MM.1S (cell line): ENCODE results near the gene CCNK.

Source experiments
- DNase-seq: peaks from one replicate; pipeline ENCODE4 v3.0.0-alpha.2; 2015
- H2AFZ ChIP-seq: fragments of 300-600 bp; sonication (generic); 2 replicates; pipeline ENCODE4 v1.6.0; 2016; ENCODE audit warnings: antibody characterized with exemption, low read length
- H3F3A ChIP-seq: fragments of 300-600 bp; sonication (generic); 2 replicates; pipeline ENCODE4 v1.6.1; 2016; ENCODE audit warnings: mild to moderate bottlenecking, antibody characterized with exemption, low read length, moderate library complexity, mixed read lengths; ENCODE audit not compliant: insufficient read depth
- H3K27ac ChIP-seq: fragments of 300-600 bp; sonication (generic); 2 replicates; pipeline ENCODE4 v1.5.1; 2016; ENCODE audit warnings: mild to moderate bottlenecking, low read length
- H3K27me3 ChIP-seq: fragments of 300-600 bp; sonication (generic); replicated peaks from 2 replicates; pipeline ENCODE4 v1.6.0; 2016; ENCODE audit warnings: low read length; ENCODE audit not compliant: insufficient read depth
- H3K36me3 ChIP-seq: fragments of 300-600 bp; sonication (generic); replicated peaks from 2 replicates; pipeline ENCODE4 v1.6.1; 2016; ENCODE audit warnings: mild to moderate bottlenecking, low read length, mixed read lengths; ENCODE audit not compliant: insufficient read depth
- H3K4me1 ChIP-seq: fragments of 300-600 bp; sonication (generic); 2 replicates; pipeline ENCODE4 v1.6.1; 2016; ENCODE audit warnings: low read length, mixed read lengths
- H3K4me2 ChIP-seq: fragments of 300-600 bp; sonication (generic); 2 replicates; pipeline ENCODE4 v1.6.0; 2016; ENCODE audit warnings: low read depth, low read length
- H3K4me3 ChIP-seq: fragments of 300-600 bp; sonication (generic); 2 replicates; pipeline ENCODE4 v1.5.1; 2016; ENCODE audit warnings: low read length, mixed read lengths
- H3K79me2 ChIP-seq: fragments of 300-600 bp; sonication (generic); 2 replicates; pipeline ENCODE4 v1.6.1; 2016; ENCODE audit warnings: mixed run types, low read length, mixed read lengths
- H3K9ac ChIP-seq: fragments of 300-600 bp; sonication (generic); 2 replicates; pipeline ENCODE4 v1.6.1; 2016; ENCODE audit warnings: low read length, mixed read lengths
- H3K9me2 ChIP-seq: fragments of 300-600 bp; sonication (generic); replicated peaks from 2 replicates; pipeline ENCODE4 v1.6.1; 2016; ENCODE audit warnings: mild to moderate bottlenecking, low read length, mixed read lengths; ENCODE audit not compliant: insufficient read depth
- H3K9me3 ChIP-seq: fragments of 300-600 bp; sonication (generic); replicated peaks from 2 replicates; pipeline ENCODE4 v1.6.1; 2016; ENCODE audit warnings: mild to moderate bottlenecking, low read length, mixed read lengths; ENCODE audit not compliant: insufficient read depth
- H4K20me1 ChIP-seq: fragments of 300-600 bp; sonication (generic); 2 replicates; pipeline ENCODE4 v1.6.1; 2016; ENCODE audit warnings: mild to moderate bottlenecking, low read length, moderate library complexity, mixed read lengths; ENCODE audit not compliant: insufficient read depth
- CTCF ChIP-seq: fragments of 300-600 bp; sonication (generic); IDR thresholded peaks from 2 replicates; pipeline ENCODE4 v1.5.1; 2016; ENCODE audit warnings: antibody characterized with exemption, low read length, mixed read lengths
- EZH2 ChIP-seq: fragments of 300-600 bp; sonication (generic); optimal IDR thresholded peaks from 2 replicates; pipeline ENCODE3; 2017; ENCODE audit warnings: low read depth, mild to moderate bottlenecking, antibody characterized with exemption, low read length, mixed read lengths
- EZH2phosphoT487 ChIP-seq: fragments of 300-600 bp; sonication (generic); IDR thresholded peaks from 2 replicates; pipeline ENCODE4 v1.6.1; 2018; ENCODE audit warnings: antibody characterized with exemption, low read length

CCNK gene

GRCh38 chr14:99529899-99530298 is 48.7 kb downstream of the CCNK start:
- Histone ChIP-seq H3K9ac (no peak overlapping the region), H3K36me3 (no peaks in the 10 kb centered on the region), H2AFZ (no peak overlapping the region), H3K4me2 (no peak overlapping the region), H3K27ac (no peak overlapping the region), H3K9me3 (no peaks in the 10 kb centered on the region), H3K79me2 (no peaks in the 10 kb centered on the region), H3K4me1 (no peaks in the 10 kb centered on the region), H4K20me1 (no peaks in the 10 kb centered on the region), H3K4me3 (no peak overlapping the region), H3K9me2 (no peaks in the 10 kb centered on the region), H3F3A (no peaks in the 10 kb centered on the region), H3K27me3 (no peaks in the 10 kb centered on the region)
- DNase-seq, result no peak
- TF ChIP-seq EZH2phosphoT487 (no peak), CTCF (no peak), EZH2 (no peak)

DNA sequence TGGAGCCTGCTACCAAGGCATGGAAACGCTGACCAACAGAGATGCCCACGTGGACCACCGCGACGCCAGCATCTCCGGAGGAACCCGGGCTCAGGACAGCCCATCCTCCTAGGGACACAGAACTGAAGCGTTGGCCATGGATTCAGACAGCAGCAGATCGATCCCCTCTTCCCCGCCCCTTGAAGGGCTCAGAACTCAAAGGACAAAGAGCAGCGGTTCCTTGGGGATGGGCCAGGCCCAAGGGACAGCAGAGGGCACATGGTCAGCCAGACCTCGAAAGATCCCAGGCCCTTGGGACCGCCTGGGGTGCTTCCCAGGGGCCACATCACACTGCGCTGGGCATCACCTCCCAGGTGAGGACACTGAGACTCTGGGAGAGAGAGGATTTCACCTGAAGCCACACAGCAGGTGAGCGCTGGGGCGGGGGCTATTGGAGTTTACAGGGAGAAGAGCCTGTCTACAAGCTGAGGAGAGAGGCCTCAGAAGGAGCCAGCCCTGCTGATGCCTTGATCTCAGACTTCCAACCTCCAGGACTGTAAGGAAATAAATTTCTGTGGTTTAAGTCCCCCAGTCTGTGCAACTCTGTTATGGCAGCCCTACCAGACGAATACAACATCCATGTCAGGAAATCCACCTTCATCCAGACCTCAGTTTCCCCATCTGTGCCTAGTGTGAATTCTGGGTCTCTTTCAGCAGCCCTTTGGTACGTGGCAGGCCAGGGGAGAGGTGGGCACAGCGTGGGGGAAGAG is 49.4 kb downstream of the CCNK start:
- no peak overlapping the region for H2AFZ ChIP-seq

GRCh38 chr14:99531251-99532096 is 50.3 kb downstream of the CCNK start:
- Histone ChIP-seq H3K36me3 (no peaks in the 10 kb centered on the region), H3F3A (no peaks in the 10 kb centered on the region), H2AFZ (no peak overlapping the region), H3K4me3 (no peak overlapping the region), H3K79me2 (no peaks in the 10 kb centered on the region), H3K27me3 (no peaks in the 10 kb centered on the region), H3K4me2 (no peak overlapping the region), H3K9me3 (no peaks in the 10 kb centered on the region), H3K9ac (no peak overlapping the region), H3K4me1 (no peaks in the 10 kb centered on the region), H3K9me2 (no peaks in the 10 kb centered on the region), H4K20me1 (no peaks in the 10 kb centered on the region), H3K27ac (no peak overlapping the region)
- DNase-seq, result no peak
- TF ChIP-seq CTCF (no peak), EZH2 (no peak), EZH2phosphoT487 (no peak)

More for the DNA sequence above, 49.4 kb downstream of the CCNK start:
- no peaks in the 10 kb centered on the region for H3K27me3 ChIP-seq
- no peaks in the 10 kb centered on the region for H4K20me1 ChIP-seq
- H3K4me1 ChIP-seq, result no peaks in the 10 kb centered on the region
- no peaks in the 10 kb centered on the region for H3K9me3 ChIP-seq
- DNase-seq, result no peak
- H3K27ac ChIP-seq, result no peak overlapping the region
- H3K36me3 ChIP-seq, result no peaks in the 10 kb centered on the region
- no peak overlapping the region for H3K4me2 ChIP-seq
- TF ChIP-seq EZH2 (no peak), CTCF (no peak), EZH2phosphoT487 (no peak)
- H3F3A ChIP-seq, result no peaks in the 10 kb centered on the region
- no peaks in the 10 kb centered on the region for H3K9me2 ChIP-seq
- no peaks in the 10 kb centered on the region for H3K79me2 ChIP-seq
- no peak overlapping the region for H3K4me3 ChIP-seq
- no peak overlapping the region for H3K9ac ChIP-seq
